T47D (cell line): ENCODE data around the gene CTNNA2.
"Not testable (repeated sequence)": the region's sequence is repeated elsewhere in the genome, so short reads cannot be mapped to it uniquely, and the experiment has no call there.

Experiments used
- DNase-seq, 2 experiments: peaks; one replicate each; pipeline versions ENCODE4 v3.0.0 to v3.0.0-alpha.2; 2011 to 2012; ENCODE audit warnings: low read depth in 1 of 2, low spot score in 1 of 2
- JUND ChIP-seq: IDR thresholded peaks from 2 replicates; pipeline ENCODE4 v1.6.1; 2012; ENCODE audit warnings: low read depth
- in situ Hi-C: cut with HindIII; loops from 2 replicates; pipeline ENCODE4 v1.10.0; 2016; ENCODE audit warnings: low sequenced_read_pairs, low pct_unique_long_range_greater_than_20kb

Gene CTNNA2

DNA sequence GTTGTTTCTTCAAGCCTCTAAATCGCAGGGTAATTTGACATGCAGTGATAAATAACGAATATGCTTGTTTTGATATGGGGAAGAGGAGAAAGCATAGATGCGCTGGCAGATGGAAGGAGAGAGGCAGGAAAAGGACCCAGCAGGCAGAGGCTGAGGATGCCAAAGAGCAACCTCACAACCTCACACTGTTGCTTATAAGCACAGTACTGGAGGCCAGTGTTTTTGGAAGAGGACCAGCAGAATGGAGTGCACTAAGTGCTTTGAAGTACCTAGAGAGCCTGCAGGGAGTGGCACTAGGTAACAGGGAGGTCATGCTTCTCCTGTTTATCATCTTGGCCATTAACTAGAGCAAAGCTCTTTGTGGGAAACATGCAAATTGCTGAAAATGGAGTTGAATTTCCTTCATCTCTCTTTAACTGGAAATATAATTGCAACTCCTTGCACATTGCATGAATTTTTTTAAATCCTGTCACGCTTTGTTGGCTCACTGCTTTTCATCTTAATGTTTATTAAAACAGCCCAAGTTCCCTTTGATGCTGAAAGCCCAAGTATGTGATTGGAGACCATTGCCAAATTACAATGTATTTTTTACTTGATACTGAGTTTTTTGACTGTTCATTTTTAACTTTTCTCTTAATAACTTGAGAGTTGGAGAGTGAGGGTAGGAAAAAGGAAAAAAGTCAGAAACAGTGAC lies 555.3 kb downstream of the CTNNA2 start:
- in situ Hi-C loops: no loop called here
- TF ChIP-seq JUND: no peak
- no peak for DNase-seq

DNA sequence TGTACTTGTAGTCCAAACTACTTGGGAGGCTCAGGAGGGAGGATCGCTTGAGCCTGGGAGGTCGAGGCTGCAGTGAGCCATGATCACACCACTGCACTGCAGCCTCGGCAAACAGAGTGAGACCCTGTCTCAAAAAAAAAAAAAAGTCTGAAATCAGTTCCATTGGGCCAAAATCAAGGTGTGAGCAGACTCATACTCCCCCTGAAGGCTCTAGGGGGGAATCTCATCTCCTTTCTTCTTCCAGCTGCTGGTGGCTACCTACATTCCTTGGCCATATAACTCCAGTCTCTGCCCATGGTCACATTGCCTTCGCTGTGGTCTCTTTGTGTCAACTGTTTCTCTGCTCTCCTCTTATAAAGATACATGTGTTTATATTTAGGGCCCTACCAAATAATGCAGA lies 557.7 kb downstream of the CTNNA2 start:
- no peak for DNase-seq
- in situ Hi-C loops: no loop called here
- no peak for TF ChIP-seq JUND

DNA sequence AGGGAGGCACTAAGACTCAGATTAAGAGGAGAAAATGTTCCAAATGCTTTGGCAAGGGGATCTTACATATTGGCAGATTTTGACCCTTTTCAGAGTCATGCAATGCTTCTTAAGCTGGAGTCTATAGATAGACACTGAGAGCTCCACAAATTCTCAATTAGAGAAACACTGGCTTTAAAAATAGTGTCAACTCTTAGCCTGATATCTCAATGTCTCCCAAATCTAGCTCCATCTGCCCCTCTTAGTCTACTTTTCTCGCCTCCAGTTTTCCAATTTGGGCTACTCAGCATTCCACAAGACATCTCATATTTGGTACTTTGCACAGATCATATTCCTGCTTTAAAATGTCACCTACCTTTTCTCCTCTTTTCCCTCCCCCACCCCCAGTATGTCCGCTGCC lies 559.1 kb downstream of the CTNNA2 start:
- TF ChIP-seq JUND: no peak
- no peak for DNase-seq
- in situ Hi-C loops: no loop called here

DNA sequence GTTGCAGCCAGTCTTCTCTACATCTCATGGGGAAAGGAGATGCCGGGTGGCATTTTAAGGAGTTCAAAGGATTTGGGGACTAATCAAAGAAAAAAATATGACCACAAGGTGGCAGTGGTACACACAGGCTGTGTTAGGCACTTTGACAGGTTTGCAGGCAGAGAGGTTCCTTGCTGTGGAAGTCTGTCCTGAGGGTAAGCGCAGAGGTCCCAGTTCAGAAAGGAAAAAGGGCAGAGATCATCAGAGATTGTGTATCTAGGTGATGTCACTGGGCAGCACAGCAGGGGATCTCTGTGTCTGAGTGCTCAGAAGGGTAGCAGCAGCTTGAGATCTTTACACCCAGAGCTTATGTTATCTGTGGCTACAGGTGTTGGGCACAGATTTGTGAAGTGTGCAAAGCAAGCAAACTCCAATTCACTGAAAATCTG lies 560.3 kb downstream of the CTNNA2 start:
- TF ChIP-seq JUND: no peak
- in situ Hi-C loops: no loop called here
- peak; percentile 31 to 68 for DNase-seq

DNA sequence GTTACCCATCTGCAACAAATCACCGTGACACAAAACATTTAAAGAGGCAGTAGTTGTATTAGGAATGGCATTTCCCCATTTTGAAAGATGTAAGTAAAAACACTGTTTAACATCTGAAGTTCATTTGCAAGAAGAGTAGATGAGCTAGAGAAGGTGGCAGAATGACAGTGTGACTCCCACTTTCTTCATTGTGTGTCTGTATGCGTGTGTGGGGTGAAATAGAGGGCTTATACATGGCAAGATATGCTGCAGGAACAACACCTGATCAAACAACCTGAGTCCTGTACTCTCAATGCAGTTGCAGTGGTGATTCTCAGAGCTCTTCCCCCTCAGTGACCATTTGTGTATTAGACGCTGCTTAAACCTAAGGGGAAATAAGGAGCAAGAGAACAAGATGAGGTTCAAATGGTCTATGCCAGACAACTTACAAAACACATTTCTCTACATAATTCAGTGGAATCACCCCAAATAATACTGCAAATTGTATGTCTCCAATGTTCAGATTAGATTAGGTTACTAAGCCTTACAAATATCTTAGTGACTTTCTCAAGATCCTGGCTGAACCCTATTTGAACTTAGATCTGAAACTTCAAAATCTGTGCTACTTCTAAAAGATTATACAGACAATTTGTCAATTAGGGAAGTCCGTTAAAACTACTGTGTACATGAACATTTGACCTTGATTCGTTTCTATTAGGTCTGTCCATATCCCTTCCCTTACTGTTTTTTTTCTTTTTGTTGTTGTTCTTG lies 561.6 kb downstream of the CTNNA2 start:
- in situ Hi-C loops: no loop called here
- no peak for DNase-seq
- no peak for TF ChIP-seq JUND

DNA sequence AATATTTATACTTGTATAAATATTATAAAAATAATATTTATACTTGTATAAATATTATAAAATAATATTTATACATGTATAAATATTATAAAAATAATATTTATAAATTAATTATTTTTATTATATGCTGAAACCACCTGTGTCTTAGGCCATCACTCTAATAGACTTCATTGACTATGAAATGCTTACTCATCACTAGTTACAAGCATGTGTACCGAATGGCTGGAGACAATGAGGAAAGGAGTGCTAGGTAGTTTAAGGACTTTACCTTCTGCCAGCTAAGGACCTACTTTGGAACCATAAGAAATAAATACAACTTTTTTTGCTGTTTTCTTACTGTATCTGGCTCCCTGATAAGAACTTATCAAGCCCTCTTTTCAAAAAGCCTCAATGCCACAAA lies 562.9 kb downstream of the CTNNA2 start:
- no peak for TF ChIP-seq JUND
- DNase-seq: no peak
- in situ Hi-C loops: no loop called here

DNA sequence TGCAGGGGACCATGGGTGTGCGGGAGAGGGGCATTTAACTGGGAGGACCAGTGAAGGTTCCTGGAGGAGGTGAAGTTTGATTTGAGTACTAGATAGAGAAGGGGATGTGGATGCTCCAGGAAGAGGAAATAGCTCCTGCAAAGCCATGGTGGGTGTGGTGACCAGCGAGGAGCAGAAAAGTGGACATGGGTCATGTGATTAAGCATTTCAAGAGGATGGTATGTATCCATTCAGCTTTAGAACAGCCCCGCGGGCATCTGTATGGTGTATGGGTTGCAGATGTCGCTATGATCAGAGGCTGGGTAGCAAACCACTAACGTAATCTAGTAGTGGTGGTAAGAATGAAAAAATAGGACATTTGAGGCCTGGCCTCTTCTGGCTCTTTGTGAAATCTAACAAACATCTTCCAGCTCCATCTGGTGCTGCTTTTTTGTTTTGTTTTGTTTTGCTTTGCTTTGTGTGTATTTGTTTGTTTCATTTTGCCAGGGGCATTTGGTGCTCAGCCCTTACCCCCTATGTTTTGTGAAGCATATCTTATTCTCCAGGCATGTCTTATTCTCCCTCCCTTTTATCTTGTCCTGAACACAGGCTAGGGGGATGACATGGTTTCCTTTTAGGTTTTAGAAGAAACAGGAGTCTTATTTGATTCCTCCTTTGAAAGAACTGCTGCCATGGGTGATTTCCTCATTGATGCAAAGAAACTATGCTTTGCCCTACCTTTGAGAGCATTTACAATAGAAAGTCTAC lies 565.6 kb downstream of the CTNNA2 start:
- DNase-seq: no peak
- TF ChIP-seq JUND: no peak
- in situ Hi-C loops: no loop called here

DNA sequence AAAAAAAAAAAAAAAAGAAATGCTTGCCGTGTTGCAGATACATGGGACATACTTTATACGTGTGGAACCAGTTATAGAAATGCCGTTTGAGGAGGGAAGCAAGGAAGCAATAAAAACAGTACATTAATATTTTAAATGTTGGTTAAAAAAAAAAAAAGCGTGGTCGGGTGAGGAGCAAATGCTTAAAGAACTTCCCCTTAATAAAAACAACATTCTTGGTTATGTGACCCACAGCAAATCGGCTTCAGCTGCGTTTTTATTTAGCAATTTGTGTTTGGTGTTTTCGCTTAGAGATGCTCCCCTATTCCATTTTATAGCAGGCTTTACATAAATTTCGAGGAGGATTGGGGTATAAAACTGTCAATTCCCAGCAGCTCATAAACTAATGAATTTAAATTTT lies 568.1 kb downstream of the CTNNA2 start:
- no peak for TF ChIP-seq JUND
- in situ Hi-C loops: no loop called here
- no peak for DNase-seq

DNA sequence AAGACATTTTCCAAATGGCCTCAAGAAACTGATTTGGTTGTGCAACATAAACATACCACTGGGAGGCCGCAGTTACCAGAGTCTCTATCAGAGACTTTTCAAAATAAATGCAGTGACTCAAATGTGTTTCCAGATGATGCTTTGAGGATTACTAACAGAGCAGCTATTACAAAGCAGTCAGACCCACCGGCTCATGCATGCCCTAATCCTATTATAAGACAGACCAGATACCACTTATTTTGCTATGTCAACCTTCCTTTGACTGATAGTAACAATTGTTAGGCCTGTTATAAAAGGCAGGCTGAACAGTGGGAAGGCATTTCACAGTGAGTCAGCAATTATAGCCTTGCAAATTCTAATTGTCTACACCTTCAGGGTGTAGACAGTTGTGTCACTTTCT lies 574.0 kb downstream of the CTNNA2 start:
- in situ Hi-C loops: no loop called here
- DNase-seq: no peak
- no peak for TF ChIP-seq JUND

DNA sequence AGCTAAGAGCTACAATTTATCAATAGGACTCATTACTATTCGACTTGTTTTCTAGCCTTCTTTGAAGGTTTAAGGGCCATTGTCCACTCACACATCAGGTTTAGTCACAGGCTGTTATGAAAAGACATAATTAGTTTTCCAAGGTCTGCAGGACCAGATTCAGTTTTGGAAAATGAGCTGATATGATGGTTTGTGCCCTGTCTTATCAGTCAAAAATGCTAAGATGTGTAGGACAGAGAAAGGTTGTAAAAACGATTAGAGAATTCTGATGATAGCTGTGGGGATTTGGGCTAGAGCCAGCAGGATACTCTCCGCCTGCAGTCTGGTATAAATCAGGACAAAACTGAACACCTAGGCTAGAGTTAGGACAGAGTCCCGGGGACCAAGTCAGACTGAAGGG lies 578.4 kb downstream of the CTNNA2 start:
- no peak for DNase-seq
- no peak for TF ChIP-seq JUND
- in situ Hi-C loops: no loop called here

DNA sequence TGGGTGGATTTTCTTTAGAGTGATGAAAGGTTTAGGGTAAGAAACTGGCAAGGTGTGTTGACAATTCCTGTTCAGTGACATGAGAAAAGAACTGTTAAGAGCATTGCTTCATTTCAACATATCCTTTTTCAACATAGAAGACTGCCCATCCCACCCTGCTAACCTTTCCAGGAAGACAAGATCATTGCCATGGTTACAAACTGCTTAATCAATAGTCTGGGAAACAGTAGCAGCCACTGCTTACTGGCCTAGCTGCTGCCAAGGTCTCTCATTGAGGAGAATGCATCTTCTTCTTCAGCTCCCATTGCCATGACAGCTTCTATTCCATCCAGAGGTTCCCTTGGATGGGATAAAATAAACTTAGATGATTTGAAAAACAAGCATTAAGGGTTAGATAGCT lies 579.6 kb downstream of the CTNNA2 start:
- TF ChIP-seq JUND: no peak
- no peak for DNase-seq
- in situ Hi-C loops: no loop called here

DNA sequence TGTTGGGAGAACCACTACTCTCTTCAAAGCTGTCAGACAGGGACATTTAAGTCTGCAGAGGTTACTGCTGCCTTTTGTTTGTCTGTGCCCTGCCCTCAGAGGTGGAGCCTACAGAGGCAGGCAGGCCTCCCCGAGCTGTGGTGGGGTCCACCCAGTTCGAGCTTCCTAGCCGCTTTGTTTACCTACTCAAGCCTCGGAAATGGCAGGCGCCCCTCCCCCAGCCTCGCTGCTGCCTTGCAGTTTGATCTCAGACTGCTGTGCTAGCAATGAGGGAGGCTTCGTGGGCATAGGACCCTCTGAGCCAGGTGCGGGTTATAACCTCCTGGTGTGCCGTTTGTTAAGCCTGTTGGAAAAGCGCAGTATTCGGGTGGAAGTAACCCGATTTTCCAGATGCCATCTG lies 585.7 kb downstream of the CTNNA2 start:
- in situ Hi-C loops, DNase-seq: not testable (repeated sequence)

DNA sequence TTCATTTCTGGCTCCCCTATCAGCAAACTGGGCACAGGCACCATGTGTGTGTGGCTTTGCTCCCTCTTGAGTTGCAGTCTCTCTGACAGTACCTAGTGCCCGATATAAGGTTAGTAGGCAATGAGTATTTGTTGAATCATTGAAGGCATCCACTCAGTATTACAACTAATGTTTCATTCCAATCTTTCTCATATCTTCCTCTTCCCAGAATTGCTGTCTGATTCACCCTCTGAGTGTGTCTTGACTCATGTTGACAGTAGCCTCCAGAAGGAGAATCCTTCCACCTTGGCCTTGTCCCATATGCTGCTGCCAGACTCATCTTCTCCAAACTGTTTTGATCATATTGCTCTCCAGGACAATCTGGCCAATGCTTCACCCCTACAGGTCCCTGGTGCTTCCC lies 589.2 kb downstream of the CTNNA2 start:
- no peak for TF ChIP-seq JUND
- in situ Hi-C loops: no loop called here
- DNase-seq: no peak
